IPS-18a (cell line): ENCODE results near the gene PGM3.
"Not testable (repeated sequence)": the region's sequence is repeated elsewhere in the genome, so short reads cannot be mapped to it uniquely, and the experiment has no call there.

Experiments used
- H3K27ac ChIP-seq: one replicate; pipeline ENCODE4 v1.5.1; 2013; ENCODE audit warnings: low read length
- H3K27me3 ChIP-seq: one replicate; pipeline ENCODE4 v1.6.1; 2013; ENCODE audit warnings: mild to moderate bottlenecking, low read length; ENCODE audit not compliant: control insufficient read depth, insufficient read depth
- H3K36me3 ChIP-seq: one replicate; pipeline ENCODE4 v1.6.1; 2013; ENCODE audit warnings: low read depth, low read length; ENCODE audit not compliant: control insufficient read depth
- H3K4me1 ChIP-seq: one replicate; pipeline ENCODE4 v1.6.1; 2013; ENCODE audit warnings: low read depth, low read length; ENCODE audit not compliant: control insufficient read depth
- H3K4me3 ChIP-seq: one replicate; pipeline ENCODE4 v1.5.1; 2013; ENCODE audit warnings: low read length
- H3K9ac ChIP-seq: one replicate; pipeline ENCODE4 v1.6.1; 2013; ENCODE audit warnings: mild to moderate bottlenecking, low read length, moderate library complexity
- H3K9me3 ChIP-seq: one replicate; pipeline ENCODE4 v1.6.1; 2013; ENCODE audit warnings: low read depth, low read length; ENCODE audit not compliant: control insufficient read depth

The PGM3 gene

DNA sequence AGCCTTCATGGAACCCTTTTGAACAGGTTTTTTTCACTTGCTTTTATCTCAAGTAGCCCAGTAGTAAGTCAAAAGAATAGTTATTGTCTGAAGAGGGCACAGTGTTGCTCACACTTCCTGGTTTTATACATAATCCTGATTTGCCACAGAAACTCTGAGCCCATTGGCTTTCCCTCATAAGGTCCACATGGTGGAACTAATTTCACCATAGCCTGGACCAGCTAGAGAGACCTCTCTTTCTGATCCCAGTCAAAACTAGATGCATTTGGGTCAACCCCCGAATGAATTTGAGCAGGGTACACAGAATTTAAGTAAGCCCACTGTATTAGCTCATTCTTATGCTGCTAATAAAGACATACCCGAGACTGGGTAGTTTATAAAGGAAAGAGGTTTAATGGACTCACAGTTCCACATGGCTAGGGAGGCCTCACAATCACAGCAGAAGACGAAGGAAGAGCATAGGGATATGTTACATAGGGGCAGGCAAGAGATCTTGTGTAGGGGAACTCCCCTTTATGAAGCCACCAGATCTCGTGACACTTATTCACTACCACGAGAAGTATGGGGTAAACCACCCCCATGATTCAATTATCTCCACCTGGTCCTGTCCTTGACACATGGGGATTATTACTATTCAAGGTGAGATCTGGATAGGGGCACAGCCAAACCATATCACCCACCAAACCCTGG, 6.3 kb upstream of the PGM3 start:
- H3K4me1 ChIP-seq, result peaks cover 3% of the 10 kb centered on the region
- no peak overlapping the region for H3K9ac ChIP-seq
- H3K27me3 ChIP-seq, result no peaks in the 10 kb centered on the region
- no peaks in the 10 kb centered on the region for H3K9me3 ChIP-seq
- no peak overlapping the region for H3K27ac ChIP-seq
- no peak overlapping the region for H3K4me3 ChIP-seq
- H3K36me3 ChIP-seq, result peaks cover 6% of the 10 kb centered on the region

DNA sequence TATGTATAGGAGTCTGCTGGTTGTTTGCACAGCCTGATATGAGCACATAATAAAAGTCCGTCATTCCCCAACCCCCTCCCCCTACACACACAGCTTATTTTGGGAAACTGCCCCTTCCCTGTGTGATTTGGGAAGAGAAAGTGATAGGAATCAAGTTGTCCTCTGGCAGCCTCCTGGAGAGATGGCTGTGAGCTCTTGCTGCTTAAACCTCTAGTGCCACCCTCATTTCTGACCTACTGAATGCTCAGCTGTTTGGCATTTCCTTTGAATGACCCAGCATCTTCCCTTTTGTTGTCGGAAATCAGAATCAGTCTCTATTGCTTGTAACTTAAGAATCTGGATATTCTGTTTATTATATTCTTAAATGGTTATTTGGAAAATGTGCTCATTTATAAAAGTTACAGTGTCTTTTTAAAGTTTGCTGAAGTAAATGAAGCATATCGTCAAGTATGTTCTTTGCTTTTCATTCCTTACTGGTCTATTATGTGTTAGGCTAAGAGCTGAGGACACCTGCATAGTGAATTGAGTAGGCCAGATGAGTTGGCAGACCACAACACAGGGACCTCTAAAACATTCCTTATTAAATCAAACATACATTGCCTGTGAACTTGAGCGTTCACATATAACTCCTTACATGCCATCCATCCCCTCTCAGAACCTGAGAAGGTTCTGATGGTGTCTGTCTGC, 5.6 kb upstream of the PGM3 start:
- H3K9ac ChIP-seq, result no peak overlapping the region
- H3K4me1 ChIP-seq, result peaks cover 5% of the 10 kb centered on the region
- H3K36me3 ChIP-seq, result peaks cover 6% of the 10 kb centered on the region
- H3K9me3 ChIP-seq, result no peaks in the 10 kb centered on the region
- H3K4me3 ChIP-seq, result no peak overlapping the region
- H3K27me3 ChIP-seq, result no peaks in the 10 kb centered on the region
- no peak overlapping the region for H3K27ac ChIP-seq

DNA sequence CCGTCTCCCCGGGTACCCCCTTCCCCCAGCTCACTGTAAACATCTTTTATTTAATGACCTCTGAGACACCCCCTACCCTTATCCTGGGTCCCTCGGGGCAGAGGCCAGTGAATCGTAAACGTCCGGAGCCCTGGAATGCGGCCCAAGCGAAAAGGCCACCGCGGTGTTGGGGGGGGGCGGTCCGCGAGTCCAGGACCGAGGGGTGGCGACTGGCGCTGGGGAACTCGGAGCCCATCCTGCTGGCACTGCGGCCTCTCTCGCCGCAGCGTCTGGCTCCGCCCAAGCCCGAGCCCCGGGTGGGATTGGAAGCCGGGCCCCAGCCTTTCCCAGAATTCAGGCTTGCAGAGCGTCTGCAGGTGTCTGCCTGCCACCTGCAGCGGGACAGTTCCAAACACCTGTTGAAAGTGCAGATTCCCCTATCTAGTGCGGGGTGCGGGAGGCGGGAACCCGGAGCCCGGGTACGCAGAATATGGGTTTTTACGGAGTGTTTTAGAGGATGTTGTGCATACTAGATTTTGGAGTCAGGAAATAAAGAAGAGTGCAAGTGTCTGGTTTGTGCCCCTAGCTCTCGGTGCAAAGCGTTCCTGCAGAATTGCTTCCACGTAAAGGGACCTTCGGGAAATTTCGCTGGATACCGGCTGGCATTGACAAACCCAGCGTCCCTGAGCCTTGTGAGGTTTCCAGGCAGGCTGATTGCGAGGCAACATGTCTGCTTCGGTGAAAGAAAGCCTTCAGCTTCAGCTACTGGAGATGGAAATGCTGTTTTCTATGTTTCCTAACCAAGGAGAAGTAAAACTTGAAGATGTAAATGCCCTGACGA, 892 bp upstream of the PGM3 start:
- Histone ChIP-seq H3K4me3 (peak overlapping the region; percentile 91), H3K36me3 (peaks cover 12% of the 10 kb centered on the region), H3K27ac (no peak overlapping the region), H3K9ac (peak overlapping the region; percentile 67), H3K4me1 (peaks cover 5% of the 10 kb centered on the region), H3K9me3 (no peaks in the 10 kb centered on the region), H3K27me3 (no peaks in the 10 kb centered on the region)

DNA sequence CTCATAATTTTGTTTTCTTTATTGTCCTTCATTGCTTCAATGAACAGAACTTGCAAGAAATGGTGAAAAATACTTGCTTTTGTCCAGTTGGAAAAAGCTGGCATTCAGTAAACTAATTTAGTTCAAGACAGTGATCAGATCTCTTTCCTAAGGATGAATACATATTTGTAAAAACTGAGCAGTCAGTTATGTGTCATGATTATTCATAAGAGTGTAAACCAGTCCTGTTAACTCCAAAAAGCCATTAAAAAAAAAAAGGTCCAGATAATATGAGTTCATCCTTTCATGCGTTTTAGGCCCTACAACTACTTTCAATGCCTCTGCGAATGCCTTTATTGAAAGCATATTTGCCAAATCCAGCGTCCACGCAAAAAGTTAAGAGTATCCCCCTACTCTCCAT, 609 bp downstream of the PGM3 start:
- H3K9ac ChIP-seq, result peak overlapping the region; percentile 67
- H3K36me3 ChIP-seq, result peaks cover 23% of the 10 kb centered on the region

DNA sequence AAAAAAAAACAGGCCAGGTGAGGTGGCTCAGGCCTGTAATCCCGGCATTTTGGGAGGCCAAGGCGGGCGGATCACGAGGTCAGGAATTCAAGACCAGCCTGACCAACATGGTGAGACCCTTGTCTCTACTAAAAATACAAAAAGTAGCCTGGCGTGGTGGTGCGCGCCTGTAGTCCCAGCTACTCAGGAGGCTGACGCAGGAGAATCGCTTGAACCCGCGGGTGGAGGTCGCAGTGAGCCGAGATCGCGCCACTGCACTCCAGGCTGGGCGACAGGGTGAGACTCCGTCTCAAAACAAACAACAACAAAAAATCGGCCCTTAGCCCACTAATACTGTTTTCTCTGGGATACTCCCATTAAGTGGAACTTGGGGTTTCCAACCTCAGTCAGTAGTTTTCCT, 1.1 kb downstream of the PGM3 start:
- not testable (repeated sequence) for H3K27ac ChIP-seq, H3K9me3 ChIP-seq, H3K4me1 ChIP-seq, H3K9ac ChIP-seq, H3K27me3 ChIP-seq
- Histone ChIP-seq H3K36me3 (peaks cover 25% of the 10 kb centered on the region), H3K4me3 (peak overlapping the region; percentile 91)

More for the DNA sequence above, 609 bp downstream of the PGM3 start:
- H3K4me1 ChIP-seq, result peaks cover 5% of the 10 kb centered on the region
- H3K9me3 ChIP-seq, result no peaks in the 10 kb centered on the region
- no peak overlapping the region for H3K27ac ChIP-seq
- H3K27me3 ChIP-seq, result no peaks in the 10 kb centered on the region
- peak overlapping the region; percentile 91 for H3K4me3 ChIP-seq

DNA sequence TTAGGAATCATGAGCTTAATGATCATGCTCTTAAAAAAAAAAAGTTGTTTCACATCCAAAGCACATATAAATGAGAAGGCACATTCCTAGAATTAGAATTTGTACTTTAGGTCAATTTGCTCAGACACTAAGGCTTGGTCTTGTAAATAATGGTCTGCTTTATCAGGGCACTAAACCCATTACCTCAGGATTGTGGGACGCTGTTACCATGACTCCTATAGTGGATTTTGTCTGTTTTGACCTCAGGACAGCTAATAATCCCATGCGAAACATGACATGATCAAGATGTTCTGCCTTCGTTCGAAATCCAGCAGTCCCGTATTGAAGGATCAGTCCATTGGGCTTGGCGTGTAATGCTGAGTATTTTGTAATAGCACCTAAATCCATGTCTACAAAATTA, 2.4 kb downstream of the PGM3 start:
- Histone ChIP-seq H3K9ac (no peak overlapping the region), H3K4me3 (no peak overlapping the region), H3K4me1 (peaks cover 5% of the 10 kb centered on the region), H3K27me3 (no peaks in the 10 kb centered on the region), H3K9me3 (no peaks in the 10 kb centered on the region), H3K36me3 (peaks cover 31% of the 10 kb centered on the region), H3K27ac (no peak overlapping the region)

DNA sequence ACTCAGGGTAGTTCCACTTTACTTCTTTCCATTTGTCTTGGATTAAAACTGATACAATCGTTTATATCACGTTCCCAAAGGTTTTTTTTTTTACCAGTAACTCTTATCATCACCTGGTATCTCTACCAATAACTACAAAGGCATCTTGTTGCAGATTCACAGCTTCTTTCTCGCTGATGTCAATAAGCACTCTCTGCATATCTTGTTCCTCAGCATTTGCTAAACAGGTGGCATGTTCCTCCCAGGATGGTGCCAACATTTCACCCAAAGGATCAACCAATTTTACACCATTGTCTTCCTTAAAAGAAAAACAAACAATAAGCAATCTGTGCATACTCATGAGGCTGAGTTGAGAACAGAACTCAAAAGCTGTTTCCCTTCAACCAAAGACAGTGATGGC, 4.6 kb downstream of the PGM3 start:
- peaks cover 43% of the 10 kb centered on the region for H3K36me3 ChIP-seq
- H3K9me3 ChIP-seq, result no peaks in the 10 kb centered on the region
- H3K27me3 ChIP-seq, result no peaks in the 10 kb centered on the region
- no peak overlapping the region for H3K9ac ChIP-seq
- H3K4me3 ChIP-seq, result no peak overlapping the region
- no peaks in the 10 kb centered on the region for H3K4me1 ChIP-seq
- H3K27ac ChIP-seq, result no peak overlapping the region

DNA sequence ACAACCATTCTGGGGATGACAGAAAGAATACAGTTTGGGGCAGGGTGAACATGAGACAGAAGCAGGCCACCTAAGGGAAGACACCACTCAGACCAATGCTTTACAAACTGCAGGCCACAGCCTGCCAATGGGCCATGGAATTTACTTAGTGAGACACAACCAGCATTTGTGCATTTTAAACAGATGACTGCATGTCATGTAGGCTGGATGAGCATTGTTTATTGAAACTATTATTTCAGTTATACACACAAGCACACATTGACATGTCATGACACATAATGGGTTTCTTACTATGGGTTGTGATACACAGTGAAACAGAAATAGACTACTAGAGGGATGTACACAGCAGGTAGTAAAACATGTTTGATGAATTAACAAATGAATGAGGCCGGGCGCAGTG, 8.0 kb downstream of the PGM3 start:
- Histone ChIP-seq H3K4me3 (no peak overlapping the region), H3K27me3 (no peaks in the 10 kb centered on the region), H3K4me1 (no peaks in the 10 kb centered on the region), H3K27ac (no peak overlapping the region), H3K9ac (no peak overlapping the region), H3K36me3 (peaks cover 62% of the 10 kb centered on the region), H3K9me3 (no peaks in the 10 kb centered on the region)

DNA sequence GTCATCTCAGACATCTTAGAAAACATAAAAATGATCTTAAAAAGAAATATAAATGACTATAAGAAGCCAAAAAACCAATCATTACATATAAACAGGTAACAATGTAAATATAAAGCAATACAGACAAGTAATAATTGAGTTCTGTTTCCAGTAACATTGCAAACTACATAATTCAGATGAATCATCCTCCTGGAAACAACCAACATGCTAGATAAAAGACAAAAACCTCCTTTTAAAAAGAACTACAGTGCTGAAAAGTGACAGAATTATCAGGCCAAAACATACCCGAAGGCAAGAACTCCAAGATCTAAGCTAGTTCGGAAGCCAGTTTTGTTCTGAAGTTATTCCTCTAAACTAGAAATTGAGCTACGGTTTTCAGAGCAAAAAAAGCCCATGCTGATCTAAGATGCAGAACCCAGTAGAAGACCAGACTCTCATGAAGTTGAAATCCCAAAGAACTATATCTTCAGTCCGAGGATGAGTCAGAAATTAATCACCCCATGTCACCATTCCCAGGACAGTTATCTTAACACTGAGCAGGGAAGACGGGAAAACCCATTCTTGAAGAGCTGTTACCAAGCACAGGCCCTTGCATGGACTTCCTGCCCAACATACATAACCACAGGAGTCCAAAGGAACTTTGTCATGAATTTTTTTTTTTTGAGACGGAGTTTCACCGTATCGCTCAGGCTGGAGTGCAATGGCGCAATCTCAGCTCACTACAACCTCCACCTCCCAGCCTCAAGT, 9.8 kb downstream of the PGM3 start:
- H3K9me3 ChIP-seq, result no peaks in the 10 kb centered on the region
- H3K4me1 ChIP-seq, result no peaks in the 10 kb centered on the region
- no peak overlapping the region for H3K4me3 ChIP-seq
- H3K36me3 ChIP-seq, result peaks cover 66% of the 10 kb centered on the region
- H3K27me3 ChIP-seq, result no peaks in the 10 kb centered on the region
- no peak overlapping the region for H3K27ac ChIP-seq
- H3K9ac ChIP-seq, result no peak overlapping the region

DNA sequence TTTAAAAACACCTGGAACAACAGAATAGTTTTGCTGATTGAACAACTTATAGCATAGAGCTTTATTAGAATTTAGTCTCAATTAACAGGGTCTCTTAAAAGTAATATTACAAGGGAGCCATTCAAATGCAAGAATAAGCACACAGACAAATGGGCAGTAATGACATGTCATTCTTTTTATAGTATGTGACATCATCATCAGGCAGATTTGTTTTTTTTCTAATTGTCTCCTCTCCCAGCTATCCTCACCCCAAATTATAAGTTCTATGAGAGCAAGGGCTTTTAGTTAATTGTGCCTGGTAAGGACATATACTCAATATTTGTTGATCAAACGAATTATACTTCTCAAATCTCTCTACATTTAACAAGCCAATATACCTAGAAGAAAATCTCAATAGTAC, 11.0 kb downstream of the PGM3 start:
- Histone ChIP-seq H3K27ac (no peak overlapping the region), H3K36me3 (peaks cover 56% of the 10 kb centered on the region), H3K27me3 (no peaks in the 10 kb centered on the region), H3K9ac (no peak overlapping the region), H3K4me3 (no peak overlapping the region), H3K4me1 (no peaks in the 10 kb centered on the region), H3K9me3 (no peaks in the 10 kb centered on the region)

DNA sequence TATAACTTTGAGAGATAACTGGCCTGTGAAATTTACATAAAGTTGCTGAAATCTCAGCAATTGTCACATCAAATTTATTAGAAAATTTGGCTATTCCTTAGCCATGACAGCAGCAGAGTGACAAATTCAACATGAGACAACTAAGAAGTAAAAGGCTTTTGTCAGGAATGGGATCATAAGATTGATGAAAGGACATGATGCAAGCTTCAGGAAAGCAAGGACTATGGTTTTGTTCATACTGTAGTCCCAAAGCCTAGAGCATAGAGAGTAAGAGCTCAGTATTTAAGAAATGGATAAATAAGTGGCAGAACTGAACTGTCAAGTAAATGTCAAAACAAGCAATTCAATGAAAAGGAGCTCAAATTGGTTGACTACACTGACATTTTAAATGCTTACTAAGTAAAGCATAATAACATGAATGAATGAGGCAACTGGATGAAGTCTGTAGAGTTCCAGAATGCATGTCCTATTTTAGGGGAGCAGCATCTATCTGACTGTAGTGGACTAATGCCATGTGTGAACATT, 12.6 kb downstream of the PGM3 start:
- Histone ChIP-seq H3K4me3 (no peak overlapping the region), H3K4me1 (no peaks in the 10 kb centered on the region), H3K9ac (no peak overlapping the region), H3K27ac (no peak overlapping the region), H3K9me3 (no peaks in the 10 kb centered on the region), H3K36me3 (peaks cover 56% of the 10 kb centered on the region), H3K27me3 (no peaks in the 10 kb centered on the region)
